ENCODE data around the gene ERBB3. TPM values are rescaled to one million over a fixed set of nuclear protein-coding genes. Genes with fewer than 3 reads are reported as not detected.

Gene ERBB3
- total RNA-seq, 1 experiment from 2014 or later = 32.4 TPM

GRCh38 chr12:56087220-56087619, 7.3 kb downstream of the ERBB3 start:
- Histone ChIP-seq H3K4me3 (ENCODE audit: insufficient read depth, low read depth, low read length) (no peak overlapping the region), H3K36me3 (replicated peaks; ENCODE audit: control insufficient read depth, insufficient read depth, low read length) (peaks cover 48% of the 10 kb centered on the region), H3K27me3 (ENCODE audit: control insufficient read depth, insufficient read depth, low read length) (no peaks in the 10 kb centered on the region)
- DNase-seq = peak; percentile 37

GRCh38 chr12:56097738-56098137, 17.8 kb downstream of the ERBB3 start:
- DNase-seq = no peak
- H3K27me3 ChIP-seq (ENCODE audit: control insufficient read depth, insufficient read depth, low read length) = no peaks in the 10 kb centered on the region
- H3K36me3 ChIP-seq (replicated peaks; ENCODE audit: control insufficient read depth, insufficient read depth, low read length) = peaks cover 56% of the 10 kb centered on the region
- no peak overlapping the region for H3K4me3 ChIP-seq (ENCODE audit: insufficient read depth, low read depth, low read length)

GRCh38 chr12:56098592-56098991, 18.6 kb downstream of the ERBB3 start:
- Histone ChIP-seq H3K27me3 (ENCODE audit: control insufficient read depth, insufficient read depth, low read length) (no peaks in the 10 kb centered on the region), H3K4me3 (ENCODE audit: insufficient read depth, low read depth, low read length) (no peak overlapping the region), H3K36me3 (replicated peaks; ENCODE audit: control insufficient read depth, insufficient read depth, low read length) (peaks cover 49% of the 10 kb centered on the region)
- no peak for DNase-seq

GRCh38 chr12:56099787-56100186, 19.8 kb downstream of the ERBB3 start:
- H3K4me3 ChIP-seq (ENCODE audit: insufficient read depth, low read depth, low read length) = no peak overlapping the region
- H3K27me3 ChIP-seq (ENCODE audit: control insufficient read depth, insufficient read depth, low read length) = no peaks in the 10 kb centered on the region
- no peak for DNase-seq
- H3K36me3 ChIP-seq (replicated peaks; ENCODE audit: control insufficient read depth, insufficient read depth, low read length) = peaks cover 42% of the 10 kb centered on the region

GRCh38 chr12:56101045-56101444, 21.1 kb downstream of the ERBB3 start:
- Histone ChIP-seq H3K36me3 (replicated peaks; ENCODE audit: control insufficient read depth, insufficient read depth, low read length) (peaks cover 38% of the 10 kb centered on the region), H3K27me3 (ENCODE audit: control insufficient read depth, insufficient read depth, low read length) (no peaks in the 10 kb centered on the region), H3K4me3 (ENCODE audit: insufficient read depth, low read depth, low read length) (no peak overlapping the region)
- no peak for DNase-seq

GRCh38 chr12:56102683-56103065, 22.7 kb downstream of the ERBB3 start:
- Histone ChIP-seq H3K36me3 (replicated peaks; ENCODE audit: control insufficient read depth, insufficient read depth, low read length) (peaks cover 35% of the 10 kb centered on the region), H3K4me3 (ENCODE audit: insufficient read depth, low read depth, low read length) (no peak overlapping the region), H3K27me3 (ENCODE audit: control insufficient read depth, insufficient read depth, low read length) (no peaks in the 10 kb centered on the region)
- no peak for DNase-seq

- no peaks in the 10 kb centered on the region for H3K27me3 ChIP-seq (ENCODE audit: control insufficient read depth, insufficient read depth, low read length)
- peaks cover 37% of the 10 kb centered on the region for H3K36me3 ChIP-seq (replicated peaks; ENCODE audit: control insufficient read depth, insufficient read depth, low read length)
- no peak for DNase-seq
- H3K4me3 ChIP-seq (ENCODE audit: insufficient read depth, low read depth, low read length) = peak overlapping the region; percentile 87
Measured at GRCh38 chr12:56103066-56103711, 23.2 kb downstream of the ERBB3 start.

GRCh38 chr12:56103823-56104108, 23.8 kb downstream of the ERBB3 start:
- Histone ChIP-seq H3K4me3 (ENCODE audit: insufficient read depth, low read depth, low read length) (peak overlapping the region; percentile 87), H3K27me3 (ENCODE audit: control insufficient read depth, insufficient read depth, low read length) (no peaks in the 10 kb centered on the region), H3K36me3 (replicated peaks; ENCODE audit: control insufficient read depth, insufficient read depth, low read length) (peaks cover 40% of the 10 kb centered on the region)
- no peak for DNase-seq

GRCh38 chr12:56104109-56104814, 24.3 kb downstream of the ERBB3 start, which contains the start of gene PA2G4:
TSS of gene PA2G4 (plus strand) at chr12:56104559. CDS start at chr12:56104738, 179 bp downstream.
- H3K4me3 ChIP-seq (ENCODE audit: insufficient read depth, low read depth, low read length) = peak within 1 kb of the TSS; percentile 87
- peaks cover 38% of the 10 kb centered on the region for H3K36me3 ChIP-seq (replicated peaks; ENCODE audit: control insufficient read depth, insufficient read depth, low read length)
- peak; percentile 97 for DNase-seq
- no peaks in the 10 kb centered on the region for H3K27me3 ChIP-seq (ENCODE audit: control insufficient read depth, insufficient read depth, low read length)

GRCh38 chr12:56104815-56105608, 25.0 kb downstream of the ERBB3 start:
- Histone ChIP-seq H3K4me3 (ENCODE audit: insufficient read depth, low read depth, low read length) (peak overlapping the region; percentile 87), H3K27me3 (ENCODE audit: control insufficient read depth, insufficient read depth, low read length) (no peaks in the 10 kb centered on the region), H3K36me3 (replicated peaks; ENCODE audit: control insufficient read depth, insufficient read depth, low read length) (peaks cover 41% of the 10 kb centered on the region)
- peak; percentile 59 for DNase-seq

GRCh38 chr12:56105609-56105902, 25.6 kb downstream of the ERBB3 start:
- peak overlapping the region; percentile 87 for H3K4me3 ChIP-seq (ENCODE audit: insufficient read depth, low read depth, low read length)
- H3K36me3 ChIP-seq (replicated peaks; ENCODE audit: control insufficient read depth, insufficient read depth, low read length) = peaks cover 44% of the 10 kb centered on the region
- no peak for DNase-seq
- H3K27me3 ChIP-seq (ENCODE audit: control insufficient read depth, insufficient read depth, low read length) = no peaks in the 10 kb centered on the region

- no peaks in the 10 kb centered on the region for H3K27me3 ChIP-seq (ENCODE audit: control insufficient read depth, insufficient read depth, low read length)
- DNase-seq = no peak
- no peak overlapping the region for H3K4me3 ChIP-seq (ENCODE audit: insufficient read depth, low read depth, low read length)
- peaks cover 48% of the 10 kb centered on the region for H3K36me3 ChIP-seq (replicated peaks; ENCODE audit: control insufficient read depth, insufficient read depth, low read length)
Measured at GRCh38 chr12:56107242-56107641, 27.3 kb downstream of the ERBB3 start.

- Histone ChIP-seq H3K4me3 (ENCODE audit: insufficient read depth, low read depth, low read length) (no peak overlapping the region), H3K27me3 (ENCODE audit: control insufficient read depth, insufficient read depth, low read length) (no peaks in the 10 kb centered on the region), H3K36me3 (replicated peaks; ENCODE audit: control insufficient read depth, insufficient read depth, low read length) (peaks cover 51% of the 10 kb centered on the region)
- no peak for DNase-seq
Measured at GRCh38 chr12:56110571-56110970, 30.6 kb downstream of the ERBB3 start.

- no peak for DNase-seq
- Histone ChIP-seq H3K4me3 (ENCODE audit: insufficient read depth, low read depth, low read length) (no peak overlapping the region), H3K36me3 (replicated peaks; ENCODE audit: control insufficient read depth, insufficient read depth, low read length) (peaks cover 30% of the 10 kb centered on the region), H3K27me3 (ENCODE audit: control insufficient read depth, insufficient read depth, low read length) (no peaks in the 10 kb centered on the region)
Measured at GRCh38 chr12:56114084-56114483, 34.1 kb downstream of the ERBB3 start.

GRCh38 chr12:56115329-56115728, 35.4 kb downstream of the ERBB3 start:
- H3K4me3 ChIP-seq (ENCODE audit: insufficient read depth, low read depth, low read length) = peak overlapping the region; percentile 83
- no peak for DNase-seq
- H3K27me3 ChIP-seq (ENCODE audit: control insufficient read depth, insufficient read depth, low read length) = no peaks in the 10 kb centered on the region
- H3K36me3 ChIP-seq (replicated peaks; ENCODE audit: control insufficient read depth, insufficient read depth, low read length) = peaks cover 23% of the 10 kb centered on the region
